Gastroesophageal sphincter (tissue), 4 donors: ENCODE results near the gene MTUS2. TPM values are rescaled to one million over a fixed set of nuclear protein-coding genes. Genes with fewer than 3 reads are reported as not detected.

Source experiments
- ATAC-seq: fragments of 150-250 bp; one replicate; pipeline ENCODE4 v1.9.1; 2016; ENCODE audit warnings: mild to moderate bottlenecking, moderate library complexity
- H3K27ac ChIP-seq, 4 donors: fragments of 200-600 bp; sonication (generic) in 3 of 4; 1 replicate in 3 of 4; 2 replicates in 1 of 4; pipeline ENCODE4 v1.5.1; 2016 to 2019
- H3K27me3 ChIP-seq: fragments of 200-600 bp; sonication (generic); one replicate; pipeline ENCODE4 v1.5.1; 2019
- H3K36me3 ChIP-seq, 2 donors: fragments of 200-600 bp; sonication (generic); one replicate each; pipeline ENCODE4 v1.5.1; 2019; ENCODE audit warnings: control low read depth in 1 of 2
- H3K4me1 ChIP-seq, 3 donors: fragments of 200-600 bp; sonication (generic); 1 replicate in 2 of 3; 2 replicates in 1 of 3; pipeline ENCODE4 v1.5.1; 2016 to 2019; ENCODE audit warnings: control low read depth in 2 of 3
- H3K4me3 ChIP-seq, 2 donors: fragments of 200-600 bp; sonication (generic); one replicate each; pipeline ENCODE4 v1.5.1; 2019; ENCODE audit warnings: mild to moderate bottlenecking in 1 of 2, moderate library complexity in 1 of 2
- H3K9me3 ChIP-seq, 3 donors: fragments of 200-600 bp; sonication (generic); one replicate each; pipeline ENCODE4 v1.5.1; 2017 to 2019; ENCODE audit warnings: control low read depth in 2 of 3
- EP300 ChIP-seq: sonication (generic); formaldehyde crosslinking; IDR thresholded peaks from one replicate; pipeline ENCODE4 v1.6.1; 2017; ENCODE audit warnings: antibody characterized with exemption, mild to moderate bottlenecking
- POLR2A ChIP-seq, 2 donors: fragments of 450-650 bp; IDR thresholded peaks; one replicate each; pipeline ENCODE4 v1.6.1; 2017; ENCODE audit warnings: antibody characterized with exemption in 2 of 2, mild to moderate bottlenecking in 2 of 2, moderate library complexity in 1 of 2
- POLR2AphosphoS5 ChIP-seq: sonication (generic); formaldehyde crosslinking; IDR thresholded peaks from one replicate; pipeline ENCODE4 v1.6.1; 2017; ENCODE audit warnings: antibody characterized with exemption
- whole genome bisulfite sequencing, 2 donors: methylation state at CpG; one replicate each; pipeline ENCODE4 v1.1.5; 2018; ENCODE audit warnings: low coverage in 1 of 2; 5-methylcytosine and 5-hydroxymethylcytosine counted together
- small RNA-seq, 4 donors: library from RNA; depleted of rRNA; stranded (forward); fragments of <200 nt; gene quantifications; one replicate each; pipeline ENCODE3, GENCODE V24; 2016
- total RNA-seq, 4 donors: library from RNA; depleted of rRNA; stranded (reverse); fragments of >200 nt; gene quantifications; one replicate each; pipeline ENCODE4 v1.1.0, GENCODE V29; 2016
- TF ChIP-seq, protein P1 (sequence below), 4 experiments: fragments of 200-600 bp in 2 of 4; fragments of 450-650 bp in 2 of 4; sonication (generic) in 1 of 4; IDR thresholded peaks; one replicate each; pipeline ENCODE4 v1.5.1; 2017 to 2019; ENCODE audit warnings: antibody characterized with exemption in 4 of 4, mild to moderate bottlenecking in 2 of 4, moderate library complexity in 2 of 4

The MTUS2 gene
- total RNA-seq, 4 donors from 2014 or later = 0.67 to 36.7 (median 18.4) TPM

DNA sequence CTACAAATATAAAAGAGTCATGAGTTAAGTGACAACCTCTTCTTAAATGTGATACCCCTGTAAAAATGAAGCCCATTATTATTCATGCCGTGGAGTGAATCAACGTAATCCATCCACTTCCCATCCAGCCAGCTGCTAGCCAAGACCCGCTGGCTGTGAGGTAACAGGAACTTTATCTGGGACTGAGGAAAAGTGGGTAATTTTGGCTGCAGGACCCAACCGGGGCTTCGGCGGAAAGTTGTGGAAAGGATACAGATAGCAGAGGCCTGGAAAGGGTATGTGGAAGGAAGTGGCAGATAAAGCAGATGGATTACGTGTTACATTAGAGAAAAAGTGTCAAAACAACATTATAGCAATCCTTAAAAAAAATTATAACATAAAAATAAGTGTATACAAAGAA lies 727.0 kb downstream of the MTUS2 start:
- H3K36me3 ChIP-seq = peaks cover 0 to 38% of the 10 kb centered on the region in 2 donors
- H3K27ac ChIP-seq = no peak overlapping the region
- TF ChIP-seq POLR2A (IDR thresholded peaks at IDR 0.05) (no peak), POLR2AphosphoS5 (no peak), EP300 (no peak)
- TF ChIP-seq, protein P1, sequence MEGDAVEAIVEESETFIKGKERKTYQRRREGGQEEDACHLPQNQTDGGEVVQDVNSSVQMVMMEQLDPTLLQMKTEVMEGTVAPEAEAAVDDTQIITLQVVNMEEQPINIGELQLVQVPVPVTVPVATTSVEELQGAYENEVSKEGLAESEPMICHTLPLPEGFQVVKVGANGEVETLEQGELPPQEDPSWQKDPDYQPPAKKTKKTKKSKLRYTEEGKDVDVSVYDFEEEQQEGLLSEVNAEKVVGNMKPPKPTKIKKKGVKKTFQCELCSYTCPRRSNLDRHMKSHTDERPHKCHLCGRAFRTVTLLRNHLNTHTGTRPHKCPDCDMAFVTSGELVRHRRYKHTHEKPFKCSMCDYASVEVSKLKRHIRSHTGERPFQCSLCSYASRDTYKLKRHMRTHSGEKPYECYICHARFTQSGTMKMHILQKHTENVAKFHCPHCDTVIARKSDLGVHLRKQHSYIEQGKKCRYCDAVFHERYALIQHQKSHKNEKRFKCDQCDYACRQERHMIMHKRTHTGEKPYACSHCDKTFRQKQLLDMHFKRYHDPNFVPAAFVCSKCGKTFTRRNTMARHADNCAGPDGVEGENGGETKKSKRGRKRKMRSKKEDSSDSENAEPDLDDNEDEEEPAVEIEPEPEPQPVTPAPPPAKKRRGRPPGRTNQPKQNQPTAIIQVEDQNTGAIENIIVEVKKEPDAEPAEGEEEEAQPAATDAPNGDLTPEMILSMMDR (IDR thresholded peaks at IDR 0.05) = no peak
- H3K4me1 ChIP-seq = peaks cover 0 to 18% (median 0%) of the 10 kb centered on the region in 3 donors
- no peaks in the 10 kb centered on the region for H3K27me3 ChIP-seq
- ATAC-seq = peak; percentile 9
- no peak overlapping the region for H3K4me3 ChIP-seq
- WGBS, 2 donors = 53 to 57% methylated on average over 3 to 5 of the region's 7 CpGs
- H3K9me3 ChIP-seq = no peaks in the 10 kb centered on the region

DNA sequence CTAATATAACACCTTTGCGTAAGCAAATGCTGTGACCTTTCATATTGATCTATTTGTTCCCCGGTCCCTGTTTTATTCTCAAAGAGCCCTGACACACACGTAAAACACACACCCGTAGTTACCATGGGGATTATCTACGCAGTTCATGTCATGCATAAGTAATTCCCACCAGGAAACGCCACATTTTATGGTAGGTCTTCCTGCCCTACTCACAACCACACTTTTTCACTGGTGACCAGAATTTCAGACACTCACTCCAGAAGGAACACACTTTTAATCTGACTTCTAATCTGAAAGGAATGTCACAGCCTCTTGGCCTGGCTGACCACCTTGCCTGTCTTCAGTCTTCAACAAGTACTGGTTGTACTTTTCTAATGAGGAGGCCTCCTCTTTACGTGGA lies 728.6 kb downstream of the MTUS2 start:
- peaks cover 0 to 54% of the 10 kb centered on the region in 2 donors for H3K36me3 ChIP-seq
- H3K4me1 ChIP-seq = peaks cover 0 to 18% (median 0%) of the 10 kb centered on the region in 3 donors
- H3K4me3 ChIP-seq = no peak overlapping the region
- no peak for ATAC-seq
- no peaks in the 10 kb centered on the region for H3K27me3 ChIP-seq
- H3K9me3 ChIP-seq = no peaks in the 10 kb centered on the region
- no peak overlapping the region for H3K27ac ChIP-seq
- no peak for TF ChIP-seq POLR2AphosphoS5
- TF ChIP-seq EP300 = no peak
- TF ChIP-seq, protein P1 (IDR thresholded peaks at IDR 0.05) = no peak
- no peak for TF ChIP-seq POLR2A (IDR thresholded peaks at IDR 0.05)
- WGBS, 2 donors = 70% methylated on average over 6 of the region's 7 CpGs

DNA sequence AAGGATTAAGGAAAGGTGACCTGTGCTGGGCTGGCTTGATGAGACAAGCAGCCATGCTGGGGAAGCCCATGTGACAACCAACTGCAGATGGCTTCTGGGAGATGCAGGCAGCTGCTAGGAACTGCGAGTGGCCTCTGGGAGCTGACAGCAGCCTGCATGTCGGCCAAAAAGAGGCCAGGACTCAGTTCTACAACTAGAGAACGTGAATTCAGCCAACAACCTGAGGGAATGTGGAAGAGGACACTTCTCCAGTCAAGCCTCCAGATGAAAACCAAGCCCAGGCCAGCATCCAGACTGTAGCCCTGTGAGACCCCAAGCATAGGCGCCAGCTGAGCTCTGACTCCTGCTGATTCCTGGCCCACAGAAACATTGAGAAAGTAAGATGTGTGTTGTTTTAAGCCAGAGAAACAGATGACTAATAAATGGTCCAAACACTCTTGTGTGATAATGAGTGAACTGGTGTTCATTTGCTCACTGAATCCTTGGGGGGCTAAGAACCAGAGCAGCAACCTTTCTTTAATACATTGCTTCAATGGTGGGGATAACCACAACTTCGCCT lies 730.4 kb downstream of the MTUS2 start:
- 97 to 100% methylated on average over 3 of the region's 5 CpGs for WGBS, 2 donors
- ATAC-seq = no peak
- no peak for TF ChIP-seq POLR2AphosphoS5
- no peak for TF ChIP-seq POLR2A (IDR thresholded peaks at IDR 0.05)
- TF ChIP-seq EP300 = no peak
- TF ChIP-seq, protein P1 (IDR thresholded peaks at IDR 0.05) = no peak
- no peaks in the 10 kb centered on the region for H3K9me3 ChIP-seq
- H3K4me1 ChIP-seq = peaks cover 0 to 18% (median 0%) of the 10 kb centered on the region in 3 donors
- no peak overlapping the region for H3K4me3 ChIP-seq
- H3K27ac ChIP-seq = no peak overlapping the region
- peaks cover 0 to 56% of the 10 kb centered on the region in 2 donors for H3K36me3 ChIP-seq
- H3K27me3 ChIP-seq = no peaks in the 10 kb centered on the region

DNA sequence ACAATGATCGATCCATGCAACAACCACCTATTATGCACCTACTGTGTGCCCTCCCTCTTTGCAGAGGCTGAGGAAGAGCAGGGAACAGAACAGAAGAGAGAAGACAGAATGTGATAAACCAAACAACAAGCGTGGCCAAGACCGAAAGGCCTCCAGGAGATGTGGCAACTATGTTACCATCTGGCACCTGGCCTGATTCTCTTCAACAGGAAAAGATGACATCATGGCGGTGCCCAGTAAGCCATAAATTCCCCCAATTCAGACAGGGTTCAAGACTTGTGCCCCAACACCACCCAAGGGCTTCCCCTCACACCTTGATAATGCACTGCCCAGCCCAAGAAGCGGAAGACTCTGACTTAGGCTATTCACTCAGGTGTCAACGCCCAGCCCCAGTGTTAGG lies 731.1 kb downstream of the MTUS2 start:
- Histone ChIP-seq H3K9me3 (no peaks in the 10 kb centered on the region), H3K4me1 (peaks cover 0 to 14% (median 0%) of the 10 kb centered on the region in 3 donors), H3K4me3 (no peak overlapping the region), H3K36me3 (peaks cover 0 to 56% of the 10 kb centered on the region in 2 donors), H3K27me3 (no peaks in the 10 kb centered on the region), H3K27ac (no peak overlapping the region)
- TF ChIP-seq POLR2A (IDR thresholded peaks at IDR 0.05) = no peak
- TF ChIP-seq POLR2AphosphoS5 = no peak
- TF ChIP-seq, protein P1 (IDR thresholded peaks at IDR 0.05) = no peak
- no peak for TF ChIP-seq EP300
- WGBS, 2 donors = 100% methylated on average over 3 of the region's 6 CpGs; no CpG with 5 or more reads in 1 of the 2 donors
- no peak for ATAC-seq

Small RNA genes within 50 kb of the gene (small RNA-seq; reads per million reads assigned to genes)
- 0 reads per million in 4 donors for gene AL359741.1

Other genes starting within 250 kb of the MTUS2 start
- 10 to 100 TPM; 47.6 to 71.6 (median 60.1) TPM for gene POMP, start 161.2 kb upstream of the MTUS2 start, total RNA-seq
- 10 to 100 TPM in 3 of 4 donors, 1 to 10 TPM in 1; 8.3 to 20.7 (median 12.0) TPM for gene SLC46A3, start 101.4 kb upstream of the MTUS2 start, total RNA-seq